ENCODE results near the gene SYNPR. TPM values are rescaled to one million over a fixed set of nuclear protein-coding genes. Genes with fewer than 3 reads are reported as not detected.

The SYNPR gene
- total and polyA plus RNA-seq, 7 donors: 0.16 to 1.4 (median 0.32) TPM; not detected in 2

- 77 to 81% methylated on average over 3 of the region's 3 CpGs for WGBS, 2 donors
- no peak for TF ChIP-seq POLR2A (IDR thresholded peaks at IDR 0.05)
Measured at GRCh38 chr3:63308072-63308471, 30.0 kb downstream of the SYNPR start.

GRCh38 chr3:63309768-63310167 lies 31.7 kb downstream of the SYNPR start:
- no peak for DNase-seq
- H3K4me1 ChIP-seq: no peaks in the 10 kb centered on the region
- intact Hi-C loops (cut with DNase I): no loop called here
- no peak overlapping the region for H3K4me3 ChIP-seq
- H3K27ac ChIP-seq: no peak overlapping the region
- no peak for TF ChIP-seq EP300 (IDR thresholded peaks at IDR 0.05)
- no peak for TF ChIP-seq POLR2A (IDR thresholded peaks at IDR 0.05)
- TF ChIP-seq CTCF (IDR thresholded peaks at IDR 0.05): no peak
- no peak for TF ChIP-seq POLR2AphosphoS5 (IDR thresholded peaks at IDR 0.05)
- H3K36me3 ChIP-seq: no peaks in the 10 kb centered on the region
- H3K9me3 ChIP-seq: no peaks in the 10 kb centered on the region
- no peaks in the 10 kb centered on the region for H3K27me3 ChIP-seq
- WGBS, 2 donors: 18 to 53% methylated on average over 2 of the region's 2 CpGs

More at GRCh38 chr3:63308072-63308471, 30.0 kb downstream of the SYNPR start:
- Histone ChIP-seq H3K4me1 (no peaks in the 10 kb centered on the region), H3K27ac (no peak overlapping the region), H3K4me3 (no peak overlapping the region), H3K36me3 (no peaks in the 10 kb centered on the region), H3K9me3 (no peaks in the 10 kb centered on the region), H3K27me3 (no peaks in the 10 kb centered on the region)
- no peak for DNase-seq
- intact Hi-C loops (cut with DNase I): no loop called here

- no peak for TF ChIP-seq POLR2AphosphoS5 (IDR thresholded peaks at IDR 0.05)
- no peak for TF ChIP-seq CTCF (IDR thresholded peaks at IDR 0.05)
- TF ChIP-seq POLR2A (IDR thresholded peaks at IDR 0.05): no peak
- TF ChIP-seq EP300 (IDR thresholded peaks at IDR 0.05): no peak
- H3K36me3 ChIP-seq: no peaks in the 10 kb centered on the region
- DNase-seq: no peak
- H3K27ac ChIP-seq: no peak overlapping the region
- H3K4me3 ChIP-seq: no peak overlapping the region
- no peaks in the 10 kb centered on the region for H3K9me3 ChIP-seq
- peaks cover 0 to 6% (median 0%) of the 10 kb centered on the region in 4 donors for H3K4me1 ChIP-seq
- H3K27me3 ChIP-seq: no peaks in the 10 kb centered on the region
- intact Hi-C loops (cut with DNase I): no loop called here
Measured at GRCh38 chr3:63323766-63324165, 45.7 kb downstream of the SYNPR start.

- intact Hi-C loops (cut with DNase I): no loop called here
- H3K27me3 ChIP-seq: no peaks in the 10 kb centered on the region
- DNase-seq: no peak
- no peak overlapping the region for H3K4me3 ChIP-seq
- H3K9me3 ChIP-seq: no peaks in the 10 kb centered on the region
- no peaks in the 10 kb centered on the region for H3K36me3 ChIP-seq
- peaks cover 0 to 6% (median 0%) of the 10 kb centered on the region in 4 donors for H3K4me1 ChIP-seq
- 78 to 79% methylated on average over 2 of the region's 2 CpGs for WGBS, 2 donors
- no peak for TF ChIP-seq POLR2A (IDR thresholded peaks at IDR 0.05)
- TF ChIP-seq EP300 (IDR thresholded peaks at IDR 0.05): no peak
- no peak for TF ChIP-seq POLR2AphosphoS5 (IDR thresholded peaks at IDR 0.05)
- no peak for TF ChIP-seq CTCF (IDR thresholded peaks at IDR 0.05)
- H3K27ac ChIP-seq: no peak overlapping the region
Measured at GRCh38 chr3:63324621-63325020, 46.5 kb downstream of the SYNPR start.

- no peak for DNase-seq
- 85 to 92% methylated on average over 2 of the region's 2 CpGs for WGBS, 2 donors
- intact Hi-C loops (cut with DNase I): no loop called here
- H3K9me3 ChIP-seq: no peaks in the 10 kb centered on the region
- no peaks in the 10 kb centered on the region for H3K36me3 ChIP-seq
- no peak for TF ChIP-seq CTCF (IDR thresholded peaks at IDR 0.05)
- TF ChIP-seq POLR2AphosphoS5 (IDR thresholded peaks at IDR 0.05): no peak
- no peak for TF ChIP-seq EP300 (IDR thresholded peaks at IDR 0.05)
- TF ChIP-seq POLR2A (IDR thresholded peaks at IDR 0.05): no peak
- no peak overlapping the region for H3K4me3 ChIP-seq
- peaks cover 0 to 6% (median 0%) of the 10 kb centered on the region in 4 donors for H3K4me1 ChIP-seq
- no peak overlapping the region for H3K27ac ChIP-seq
- H3K27me3 ChIP-seq: no peaks in the 10 kb centered on the region
Measured at GRCh38 chr3:63325386-63325785, 47.3 kb downstream of the SYNPR start.
